GM04504 (cell line): ENCODE results near the gene TRAF7.
A peak's percentile ranks its signal among the peaks of the same experiment; 100 is the strongest.

ENCODE experiments used
- DNase-seq: peaks from one replicate; pipeline ENCODE4 v3.0.0-alpha.2; 2012; ENCODE audit warnings: low read depth

TRAF7 gene

DNA sequence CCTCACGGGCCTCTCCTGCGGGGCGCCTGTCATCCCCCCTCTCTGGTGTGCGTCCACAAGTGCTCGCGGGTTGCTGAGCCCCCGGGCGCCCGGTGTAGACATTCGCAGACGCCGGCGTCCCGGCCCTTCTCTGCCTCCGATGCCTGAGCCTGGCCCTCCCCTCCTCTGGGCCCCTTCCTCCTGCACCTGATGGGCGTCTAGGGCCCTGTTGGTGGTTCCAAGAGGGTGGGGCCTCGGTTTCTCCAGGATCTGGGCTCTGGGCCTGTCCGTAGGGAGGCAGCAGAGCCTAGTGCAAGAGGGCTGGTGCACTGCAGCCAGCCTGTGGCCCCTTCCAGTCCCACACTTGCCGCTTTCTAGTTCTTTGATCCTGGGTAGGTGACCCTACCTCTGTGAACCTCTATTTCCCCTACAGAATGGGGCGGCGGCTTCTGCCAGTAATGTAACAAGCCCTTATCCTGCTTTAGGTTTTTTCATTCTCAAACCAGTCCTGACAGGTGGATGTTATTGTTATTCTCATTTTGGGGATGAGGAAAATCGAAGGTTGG lies 68.4 kb downstream of the TRAF7 start:
- DNase-seq: peak; percentile 32

DNA sequence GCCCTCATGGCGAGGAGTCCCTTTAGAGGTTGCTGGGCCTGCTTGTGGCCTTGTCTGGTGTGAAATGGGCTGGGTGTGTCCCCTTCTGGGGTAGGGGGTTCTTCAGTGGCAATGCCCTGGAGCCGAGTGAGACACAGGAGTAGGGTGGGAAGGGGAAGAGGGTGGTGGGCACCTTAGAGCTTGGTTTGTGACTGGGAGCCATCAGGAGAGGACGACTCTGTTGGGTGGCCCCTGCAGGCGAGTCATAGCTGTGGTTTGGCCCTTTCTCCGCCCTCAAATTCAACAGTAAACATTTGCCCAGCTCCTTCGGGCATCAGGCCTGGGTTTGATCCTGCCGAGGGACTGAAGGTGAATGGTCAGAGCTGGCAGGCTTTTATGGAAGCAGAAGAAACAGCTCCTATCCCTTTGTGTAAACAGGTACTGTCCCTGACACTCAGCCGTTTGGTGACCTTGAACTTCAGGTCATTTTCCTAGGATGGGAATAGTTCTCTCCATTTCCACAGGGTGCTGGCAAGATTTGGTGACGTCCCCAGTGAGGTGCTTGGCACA lies 70.7 kb downstream of the TRAF7 start:
- no peak for DNase-seq

DNA sequence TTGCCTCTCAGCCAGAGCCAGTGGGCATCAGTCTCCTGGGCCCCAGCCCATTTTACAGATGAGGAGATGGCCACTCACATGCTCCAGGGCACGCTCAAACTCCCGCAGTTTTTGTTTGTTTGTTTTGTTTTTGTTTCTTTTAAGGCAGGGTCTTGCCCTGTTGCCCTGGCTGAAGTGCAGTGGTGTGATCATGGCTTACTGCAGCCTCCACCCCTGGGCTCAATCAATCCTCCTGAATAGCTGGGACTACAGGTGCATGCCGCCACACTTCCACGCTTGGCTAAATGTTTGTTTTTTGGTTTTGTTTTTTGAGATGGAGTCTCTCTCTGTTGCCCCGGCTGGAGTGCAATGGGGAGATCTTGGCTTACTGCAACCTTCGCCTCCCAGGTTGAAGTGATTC lies 71.3 kb downstream of the TRAF7 start:
- DNase-seq: no peak
